Activated naive CD4-positive, alpha-beta T cell treated with anti-CD3 and anti-CD28 coated beads, Interleukin-2, amount 50 U/mL, for 72 hours (primary cell): ENCODE results near the gene GOLGA8R. TPM values are rescaled to one million over a fixed set of nuclear protein-coding genes. Genes with fewer than 3 reads are reported as not detected.
A peak's percentile ranks its signal among the peaks of the same experiment; 100 is the strongest.
"Not testable (repeated sequence)": the region's sequence is repeated elsewhere in the genome, so short reads cannot be mapped to it uniquely, and the experiment has no call there.

ENCODE experiments used
- ATAC-seq, 2 donors: fragments of 150-1000 bp; cut with Tn5 transposase; 2 replicates each; pipeline ENCODE4 v1.10.0; 2021; ENCODE audit warnings: mild to moderate bottlenecking in 2 of 2, moderate library complexity in 2 of 2
- DNase-seq, 2 donors: peaks; one replicate each; pipeline ENCODE4 v3.0.0; 2021 to 2022; ENCODE audit warnings: low spot score in 2 of 2
- H3K27ac Mint-ChIP-seq, 2 donors: one replicate each; pipeline ENCODE4 v1.8.0; 2022; ENCODE audit warnings: mild to moderate bottlenecking in 2 of 2, mixed read lengths in 2 of 2
- H3K36me3 Mint-ChIP-seq, 2 donors: one replicate each; pipeline ENCODE4 v1.8.0; 2022; ENCODE audit warnings: mixed read lengths in 2 of 2
- H3K9me3 Mint-ChIP-seq, 2 donors: one replicate each; pipeline ENCODE4 v1.8.0; 2022; ENCODE audit warnings: mixed read lengths in 2 of 2
- total RNA-seq, 2 donors: library from RNA; stranded (reverse); gene quantifications; one replicate each; pipeline ENCODE4 v1.2.3, GENCODE V29; 2022

The GOLGA8R gene, protein sequence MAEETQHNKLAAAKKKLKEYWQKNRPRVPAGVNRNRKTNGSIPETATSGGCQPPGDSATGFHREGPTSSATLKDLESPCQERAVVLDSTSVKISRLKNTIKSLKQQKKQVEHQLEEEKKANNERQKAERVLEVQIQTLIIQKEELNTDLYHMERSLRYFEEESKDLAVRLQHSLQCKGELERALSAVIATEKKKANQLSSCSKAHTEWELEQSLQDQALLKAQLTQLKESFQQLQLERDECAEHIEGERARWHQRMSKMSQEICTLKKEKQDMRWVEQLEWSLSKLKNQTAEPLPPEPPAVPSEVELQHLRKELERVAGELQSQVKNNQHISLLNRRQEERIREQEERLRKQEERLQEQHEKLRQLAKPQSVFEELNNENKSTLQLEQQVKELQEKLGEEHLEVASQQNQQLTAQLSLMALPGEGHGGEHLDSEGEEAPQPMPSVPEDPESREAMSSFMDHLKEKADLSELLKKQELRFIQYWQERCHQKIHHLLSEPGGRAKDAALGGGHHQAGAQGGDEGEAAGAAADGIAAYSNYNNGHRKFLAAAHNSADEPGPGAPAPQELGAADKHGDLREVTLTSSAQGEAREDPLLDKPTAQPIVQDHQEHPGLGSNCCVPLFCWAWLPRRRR
- 1 to 10 TPM; 4.2 to 5.0 TPM for total RNA-seq

DNA sequence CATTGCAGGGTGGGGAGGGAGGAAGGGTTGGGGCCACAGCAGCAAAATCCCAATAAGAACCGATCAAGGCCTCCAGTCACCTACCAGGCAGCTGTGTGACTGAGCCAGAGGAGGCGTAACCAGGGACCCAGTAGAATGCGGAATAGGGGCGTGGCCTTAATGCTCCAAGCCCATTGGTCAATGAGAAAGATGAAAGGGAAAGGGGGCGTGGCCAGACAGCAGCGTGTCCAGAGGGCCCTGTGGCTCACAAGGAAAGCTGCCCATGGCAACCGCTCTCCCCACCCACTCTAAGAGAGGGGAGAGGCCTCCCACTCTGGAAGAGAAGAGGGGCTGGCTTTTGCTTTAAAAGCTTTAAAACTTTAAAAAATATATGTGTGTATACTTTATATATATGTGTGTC, at the start of gene GOLGA8R:
TSS of gene GOLGA8R (minus strand) at position 101 of the 400 bp plus-strand sequence. CDS start at position 3, 98 bp downstream.
- not testable (repeated sequence) for ATAC-seq, H3K36me3 Mint-ChIP-seq, DNase-seq, H3K27ac Mint-ChIP-seq, H3K9me3 Mint-ChIP-seq

DNA sequence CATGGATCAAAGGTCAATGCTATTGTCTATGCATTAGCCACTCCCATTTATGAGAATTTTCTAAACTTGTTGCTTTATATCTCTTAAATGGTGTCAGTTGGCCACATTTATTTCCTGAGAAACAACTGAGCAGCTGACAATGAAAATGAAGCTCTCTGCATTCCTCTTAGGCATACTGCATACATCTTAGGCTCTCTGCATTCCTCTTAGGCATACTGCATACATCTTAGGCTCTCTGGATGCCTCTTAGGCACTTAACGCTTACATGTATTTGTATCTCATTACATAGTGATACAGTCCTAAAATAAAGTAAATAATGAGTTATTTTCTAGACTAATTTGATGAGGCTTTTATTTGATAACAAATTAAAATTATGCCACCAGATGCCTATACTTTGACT, 49.8 kb upstream of the GOLGA8R start:
- not testable (repeated sequence) for H3K27ac Mint-ChIP-seq, ATAC-seq, DNase-seq, H3K9me3 Mint-ChIP-seq, H3K36me3 Mint-ChIP-seq

DNA sequence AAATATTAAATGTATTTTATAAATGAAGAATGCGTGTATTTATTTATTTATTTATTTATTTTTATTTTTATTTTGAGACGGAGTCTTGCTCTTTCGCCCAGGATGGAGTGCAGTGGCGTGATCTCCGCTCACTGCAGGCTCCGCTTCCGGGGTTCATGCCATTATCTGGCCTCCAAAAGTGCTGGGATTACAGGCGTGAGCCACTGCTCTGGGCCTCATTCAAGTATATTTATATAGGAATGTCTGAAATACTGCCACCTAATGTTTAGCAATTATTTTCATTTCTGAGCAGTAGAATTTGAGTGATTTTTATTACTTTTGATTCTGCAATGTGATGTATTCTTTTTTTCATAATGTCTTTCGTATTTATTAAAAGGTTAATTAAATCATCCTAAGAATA, 48.1 kb upstream of the GOLGA8R start:
- DNase-seq, ATAC-seq, H3K36me3 Mint-ChIP-seq, H3K27ac Mint-ChIP-seq, H3K9me3 Mint-ChIP-seq: not testable (repeated sequence)

DNA sequence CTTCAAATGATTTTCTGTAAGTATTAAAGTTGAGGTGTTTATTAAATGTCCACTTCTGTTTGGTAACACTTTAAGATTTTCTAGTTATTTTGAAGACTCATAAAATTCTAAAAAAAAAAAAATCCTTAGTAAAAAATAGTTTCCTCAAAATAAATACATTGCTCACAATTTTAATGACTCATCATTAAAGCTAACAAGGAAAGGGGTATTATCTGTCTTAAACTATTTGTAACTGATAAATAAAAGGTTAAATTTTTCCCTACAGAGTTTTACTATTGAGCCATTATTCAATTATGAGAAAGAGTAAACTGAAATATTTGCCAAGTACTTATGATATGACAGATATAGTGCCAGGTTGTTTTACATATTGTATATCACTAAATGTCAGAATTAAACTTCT, 38.6 kb upstream of the GOLGA8R start:
- not testable (repeated sequence) for ATAC-seq, H3K36me3 Mint-ChIP-seq, H3K27ac Mint-ChIP-seq, H3K9me3 Mint-ChIP-seq, DNase-seq

DNA sequence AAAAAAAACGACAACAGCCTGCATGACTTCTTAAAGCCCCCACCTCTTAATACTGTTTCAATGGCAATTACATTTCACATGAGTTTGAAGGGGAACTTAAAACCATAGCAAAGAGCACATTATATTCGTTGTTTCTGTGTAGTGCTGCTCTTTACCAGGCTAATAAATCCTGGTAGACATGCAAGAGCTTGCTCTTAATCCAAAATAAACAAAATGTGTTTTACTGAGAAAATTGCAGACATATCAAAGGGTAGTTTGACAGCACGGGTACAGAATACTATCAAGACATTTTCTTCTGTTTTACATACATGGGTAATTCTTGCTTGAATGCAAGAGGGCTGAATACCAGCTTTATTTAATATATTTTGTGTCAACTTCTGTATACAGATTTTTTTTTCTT, 24.3 kb upstream of the GOLGA8R start:
- not testable (repeated sequence) for DNase-seq, H3K27ac Mint-ChIP-seq, ATAC-seq, H3K36me3 Mint-ChIP-seq, H3K9me3 Mint-ChIP-seq

DNA sequence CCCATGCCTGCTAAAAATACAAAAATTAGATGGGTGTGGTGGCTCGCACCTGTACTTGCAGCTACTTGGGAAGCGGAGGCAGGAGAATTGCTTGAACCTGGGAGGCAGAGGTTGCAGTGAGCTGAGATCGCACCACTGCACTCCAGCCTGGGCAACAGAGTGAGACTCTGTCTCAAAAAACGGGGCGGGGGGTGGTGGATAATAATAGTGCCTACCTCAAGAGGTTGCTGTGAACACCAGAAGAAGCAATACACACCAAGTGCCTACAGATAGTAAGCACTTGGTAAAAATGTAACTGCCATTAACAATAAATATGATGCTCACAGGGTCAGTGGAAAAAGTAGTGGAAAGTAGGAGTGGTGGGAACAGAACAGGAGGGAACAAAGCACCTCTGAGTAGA, 21.8 kb upstream of the GOLGA8R start:
- not testable (repeated sequence) for H3K27ac Mint-ChIP-seq, H3K36me3 Mint-ChIP-seq, DNase-seq, ATAC-seq, H3K9me3 Mint-ChIP-seq

DNA sequence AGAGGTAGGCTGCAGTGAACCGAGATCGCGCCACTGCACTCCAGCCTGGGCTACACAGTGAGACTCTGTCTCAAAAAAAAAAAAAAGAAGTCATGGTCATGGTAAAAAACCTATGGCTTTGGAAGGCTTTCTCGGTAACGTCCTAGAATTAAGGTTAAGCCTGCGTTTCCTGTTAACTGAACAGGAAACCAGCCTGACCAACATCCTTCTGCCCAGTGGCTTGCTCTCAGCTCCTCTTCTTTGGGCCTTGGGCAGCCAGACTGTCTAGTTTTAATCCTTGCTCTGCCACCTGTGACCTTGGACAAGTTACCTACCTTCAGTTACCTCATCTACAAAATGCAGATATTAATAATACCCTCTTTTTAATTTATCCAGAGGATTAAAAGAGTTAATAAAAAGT, 6.7 kb upstream of the GOLGA8R start:
- H3K27ac Mint-ChIP-seq, ATAC-seq, H3K9me3 Mint-ChIP-seq, H3K36me3 Mint-ChIP-seq, DNase-seq: not testable (repeated sequence)

DNA sequence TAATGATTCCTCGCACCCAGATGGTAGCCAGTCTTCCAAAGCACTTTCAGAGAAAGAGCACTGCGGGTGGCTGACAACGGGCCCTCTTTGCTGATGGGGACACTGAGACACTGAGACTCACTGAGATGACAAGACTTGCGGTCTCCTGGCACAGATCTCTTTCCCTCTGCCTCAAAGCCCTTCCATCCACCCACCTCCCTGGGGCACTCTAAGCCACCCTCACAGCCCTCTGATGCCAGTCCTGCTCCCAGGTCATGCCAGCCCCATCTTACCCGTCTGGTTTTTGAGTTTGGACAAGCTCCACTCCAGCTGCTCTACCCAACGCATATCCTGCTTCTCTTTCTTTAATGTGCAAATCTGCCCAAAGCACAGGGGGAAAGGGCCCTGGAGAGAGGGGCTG, 6.4 kb downstream of the GOLGA8R start:
- H3K9me3 Mint-ChIP-seq, H3K36me3 Mint-ChIP-seq, ATAC-seq: not testable (repeated sequence)
- DNase-seq: peak; percentile 2 to 49
- H3K27ac Mint-ChIP-seq: peak overlapping the region in 1 of 2 donors; percentile 22

DNA sequence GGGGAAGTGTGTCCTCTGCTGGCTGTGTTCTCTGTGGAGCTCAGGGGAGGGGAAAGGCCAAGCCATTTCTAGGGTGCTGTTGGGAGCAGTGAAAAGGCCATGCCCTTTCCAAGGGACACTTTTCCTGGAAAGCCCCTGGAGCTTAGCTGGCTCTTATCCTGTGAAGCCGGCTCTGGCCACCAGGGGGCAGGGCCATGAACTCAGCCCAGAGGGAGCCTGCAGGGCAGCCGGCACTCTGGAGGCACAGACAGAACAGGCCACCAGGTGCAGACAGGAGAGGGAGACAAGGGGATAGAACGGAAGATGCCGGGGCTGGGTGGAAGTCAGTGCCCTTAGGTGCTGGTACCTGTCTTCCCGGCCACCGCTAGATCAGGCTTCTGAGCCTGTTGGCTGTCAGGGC, 15.1 kb downstream of the GOLGA8R start:
- ATAC-seq (peak; percentile 73 to 78), DNase-seq (peak; percentile 67 to 80)
- H3K36me3 Mint-ChIP-seq, H3K9me3 Mint-ChIP-seq, H3K27ac Mint-ChIP-seq: not testable (repeated sequence)

DNA sequence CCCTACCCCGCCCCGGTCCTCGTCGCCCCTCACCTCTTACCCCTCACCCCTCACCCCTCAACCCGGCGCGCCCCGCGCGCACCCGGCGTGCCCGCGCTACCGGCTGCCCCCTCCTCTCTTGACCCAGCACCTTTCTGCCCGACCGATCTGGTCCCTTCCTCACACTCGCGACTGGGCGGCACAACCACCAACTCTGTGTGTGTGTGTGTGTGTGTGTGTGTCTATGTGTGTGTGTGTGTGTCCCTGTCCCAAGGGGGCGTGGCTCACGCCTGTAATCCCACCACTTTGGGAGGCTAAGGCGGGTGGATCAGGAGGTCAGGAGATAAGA, 20.4 kb downstream of the GOLGA8R start:
- peak in 1 of 2 donors; percentile 71 for ATAC-seq
- H3K36me3 Mint-ChIP-seq, H3K9me3 Mint-ChIP-seq, H3K27ac Mint-ChIP-seq, DNase-seq: not testable (repeated sequence)

DNA sequence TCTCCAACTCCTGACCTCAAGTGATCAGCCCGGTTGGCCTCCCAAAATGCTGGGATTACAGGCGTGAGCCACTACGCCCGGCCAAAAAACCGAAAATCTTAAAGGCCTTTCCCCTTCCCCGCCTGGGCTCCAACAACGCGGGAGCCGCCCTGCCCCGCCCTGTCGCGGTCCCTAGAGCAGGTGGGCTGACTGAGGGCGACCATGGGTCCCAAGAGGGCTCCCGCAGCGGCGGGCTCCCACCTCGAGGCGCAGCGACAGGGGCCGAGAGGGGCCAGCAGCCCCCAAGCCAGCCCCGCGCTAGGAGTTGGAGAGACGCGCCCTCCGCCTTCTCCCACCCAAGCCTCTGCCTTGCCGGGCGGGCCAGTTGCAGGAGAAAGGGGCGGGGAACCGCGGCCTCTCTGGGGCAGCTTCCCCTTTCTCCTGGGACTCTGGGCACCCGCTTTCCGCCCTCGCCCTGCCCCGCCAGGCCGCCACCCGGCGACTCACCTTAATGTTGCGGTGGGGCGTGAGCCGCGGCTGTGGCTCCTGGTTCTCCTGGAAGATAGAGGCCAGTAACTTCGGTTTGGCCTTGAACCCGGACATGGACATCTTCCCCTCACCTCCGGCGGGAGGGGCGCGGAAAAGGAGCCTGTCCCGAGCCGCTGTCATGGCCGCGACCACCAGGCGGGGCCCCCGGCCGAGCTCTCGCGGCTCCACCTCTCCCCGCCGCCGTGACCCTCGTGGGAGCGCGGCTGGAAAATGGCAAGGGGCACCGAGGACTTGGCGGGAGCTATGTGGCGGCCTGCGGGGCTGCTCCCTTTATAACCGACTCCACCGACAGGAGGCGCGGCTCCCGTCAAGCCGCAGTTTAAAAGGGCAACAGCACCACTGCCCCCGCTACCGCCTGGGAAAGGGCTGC, 21.0 kb downstream of the GOLGA8R start, which contains the start of gene CHRFAM7A:
TSS of gene CHRFAM7A (minus strand) at position 775 of the 898 bp plus-strand sequence. CDS start 10,189 bp downstream, outside the sequence.
- not testable (repeated sequence) for H3K36me3 Mint-ChIP-seq, H3K27ac Mint-ChIP-seq, H3K9me3 Mint-ChIP-seq, DNase-seq
- peak; percentile 76 to 88 for ATAC-seq

DNA sequence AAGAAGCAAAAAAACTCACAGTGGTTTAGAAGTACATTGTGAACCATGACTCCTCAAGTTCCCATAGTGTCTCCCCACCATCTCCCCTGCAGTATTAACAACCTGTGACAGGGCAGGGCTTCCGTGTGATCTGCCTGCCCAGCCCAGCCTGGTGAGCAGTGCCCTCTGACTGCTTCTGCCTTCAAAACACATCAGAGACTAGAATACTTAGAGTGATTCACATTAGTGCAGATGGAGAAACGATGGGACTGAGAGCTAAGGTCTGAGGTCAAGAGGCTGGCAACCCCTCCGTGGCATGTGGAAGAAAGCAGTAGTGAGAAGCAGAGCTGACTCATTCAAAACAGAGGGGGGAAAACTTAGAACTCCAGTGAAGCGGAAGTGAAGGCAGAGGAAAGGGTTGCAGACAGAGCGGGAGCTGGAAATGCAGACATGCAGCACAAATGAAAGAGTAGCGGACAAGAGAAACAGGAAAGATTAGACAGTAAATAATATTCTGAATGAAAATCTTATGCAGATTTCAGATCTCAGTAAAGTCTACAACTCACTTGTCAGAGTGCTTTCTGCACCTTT, 27.7 kb downstream of the GOLGA8R start:
- not testable (repeated sequence) for H3K27ac Mint-ChIP-seq, H3K36me3 Mint-ChIP-seq, DNase-seq, H3K9me3 Mint-ChIP-seq
- ATAC-seq: peak; percentile 41 to 71

DNA sequence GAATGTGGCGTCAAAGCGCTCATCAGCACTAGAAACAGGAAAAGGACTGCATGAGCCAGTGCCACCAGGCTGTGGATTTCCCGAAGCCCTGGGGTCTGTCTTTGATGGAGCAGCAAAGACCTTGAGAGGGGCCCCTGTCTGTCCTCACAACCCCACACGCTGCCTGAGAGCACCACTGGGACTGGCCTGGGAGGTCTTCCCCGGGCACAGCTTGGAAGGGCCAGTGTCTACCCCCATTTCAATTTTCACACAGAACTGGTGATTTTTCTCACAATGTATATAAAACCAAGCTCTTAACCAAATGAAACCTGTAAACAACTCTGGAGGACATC, 37.0 kb downstream of the GOLGA8R start:
- H3K27ac Mint-ChIP-seq, H3K9me3 Mint-ChIP-seq, DNase-seq, H3K36me3 Mint-ChIP-seq, ATAC-seq: not testable (repeated sequence)

DNA sequence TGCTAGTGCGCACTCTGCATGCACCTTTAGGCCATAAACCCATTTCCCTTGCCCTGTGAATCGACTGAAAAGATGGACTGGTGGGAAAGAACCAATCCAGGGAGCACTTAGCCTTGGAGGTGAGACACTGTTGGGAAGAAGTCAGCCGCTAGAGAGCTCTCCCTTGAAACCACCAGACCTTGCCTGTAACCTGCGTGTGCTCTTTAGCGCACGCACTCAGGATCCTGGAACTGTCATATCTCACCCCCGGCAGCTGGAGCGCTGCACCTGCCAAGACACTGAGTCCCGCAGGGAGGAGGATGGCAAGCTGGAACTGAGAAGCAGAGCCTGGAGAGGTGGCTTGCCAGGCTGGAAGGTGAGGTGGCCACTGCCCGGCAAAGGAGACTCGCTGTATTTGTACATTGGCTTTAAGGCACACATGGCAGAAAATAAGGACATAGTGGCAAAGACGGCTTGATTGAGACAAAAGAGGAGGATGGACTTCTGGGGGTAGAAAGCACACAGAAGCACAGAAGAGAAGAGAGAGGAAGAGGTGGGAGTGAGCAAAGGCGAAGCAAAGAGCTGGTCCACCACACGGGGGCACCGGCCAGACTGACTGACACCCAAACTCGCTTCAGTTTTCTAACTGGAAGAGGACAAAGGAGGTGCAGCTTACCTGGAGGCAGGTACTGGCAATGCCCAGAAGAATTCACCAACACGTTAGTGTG, 37.5 kb downstream of the GOLGA8R start:
- not testable (repeated sequence) for ATAC-seq, DNase-seq, H3K27ac Mint-ChIP-seq, H3K36me3 Mint-ChIP-seq, H3K9me3 Mint-ChIP-seq

DNA sequence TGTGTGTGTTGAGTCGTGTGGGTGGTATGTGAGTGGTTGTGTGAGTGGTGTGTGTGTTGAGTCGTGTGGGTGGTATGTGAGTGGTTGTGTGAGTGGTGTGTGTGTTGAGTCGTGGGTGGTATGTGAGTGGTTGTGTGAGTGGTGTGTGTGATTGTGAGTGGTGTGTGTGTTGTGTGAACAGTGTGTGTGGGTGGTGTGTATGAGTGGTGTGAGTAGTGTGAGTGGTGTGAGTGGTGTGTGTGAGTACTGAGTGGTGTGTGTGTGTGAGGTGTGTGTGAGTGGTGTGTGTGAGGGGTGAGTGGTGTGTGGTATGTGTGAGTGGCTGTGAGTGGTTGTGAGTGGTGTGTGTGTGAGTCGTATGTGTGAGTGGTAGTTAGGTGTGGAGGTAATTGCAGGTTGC, 38.2 kb downstream of the GOLGA8R start:
- H3K36me3 Mint-ChIP-seq, H3K9me3 Mint-ChIP-seq, H3K27ac Mint-ChIP-seq, DNase-seq: not testable (repeated sequence)
- peak in 1 of 2 donors; percentile 45 for ATAC-seq

DNA sequence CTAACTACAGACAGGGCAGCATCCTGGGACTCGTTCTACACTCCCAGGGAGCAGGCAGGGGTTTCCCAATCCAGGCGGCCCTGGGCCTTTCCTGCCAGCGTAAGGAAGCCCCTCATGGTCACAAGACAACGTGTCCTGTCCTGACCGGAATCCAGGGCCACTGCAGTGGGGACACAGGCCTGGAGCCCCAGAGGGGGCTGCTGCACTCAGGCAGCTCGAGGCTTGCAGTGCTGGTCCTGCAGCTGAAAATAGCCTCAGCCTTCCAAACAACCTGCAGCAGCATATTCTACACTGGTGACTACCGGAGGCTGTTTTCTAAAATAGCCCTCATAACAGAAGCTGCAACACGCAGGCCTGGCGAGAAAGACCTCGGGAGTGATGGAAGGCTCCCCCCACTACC, 39.2 kb downstream of the GOLGA8R start:
- not testable (repeated sequence) for H3K27ac Mint-ChIP-seq, ATAC-seq, DNase-seq, H3K9me3 Mint-ChIP-seq, H3K36me3 Mint-ChIP-seq
